PC-3 (cell line): Measurements from ENCODE around the gene DGUOK.

Source experiments
- CTCF ChIP-seq: fragments of 300-600 bp; sonication (generic); conservative IDR thresholded peaks from 2 replicates; pipeline ENCODE4 v1.5.1; 2017; ENCODE audit warnings: antibody characterized with exemption, low read depth, mild to moderate bottlenecking, low read length
- EZH2 ChIP-seq: fragments of 300-600 bp; sonication (generic); IDR thresholded peaks from one replicate; pipeline ENCODE4 v1.6.1; 2017; ENCODE audit warnings: antibody characterized with exemption, mild to moderate bottlenecking, low read length; ENCODE audit not compliant: unreplicated experiment

DNA sequence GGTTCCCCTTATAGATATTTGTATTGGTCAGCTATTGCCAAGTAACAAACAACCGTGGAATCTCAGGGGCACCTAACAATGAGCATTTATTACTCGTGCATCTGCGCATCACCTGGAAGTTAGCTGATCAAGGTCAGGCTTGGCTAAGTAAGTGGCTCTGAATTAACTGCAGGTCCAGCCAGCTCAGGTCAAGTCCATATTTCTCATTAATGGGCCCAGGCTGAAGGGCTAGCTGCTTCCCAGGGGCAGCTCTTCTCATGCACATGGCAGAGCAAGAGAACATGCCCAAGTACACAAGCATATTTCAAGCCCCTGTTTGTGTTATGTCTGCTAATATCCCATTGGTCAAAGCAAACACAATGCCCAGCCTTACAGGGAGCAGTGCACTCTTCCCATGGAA is 7.8 kb upstream of the DGUOK start:
- TF ChIP-seq CTCF = no peak
- no peak for TF ChIP-seq EZH2
